ENCODE results near the gene FGF18. TPM values are rescaled to one million over a fixed set of nuclear protein-coding genes. Genes with fewer than 3 reads are reported as not detected.

FGF18 gene
- polyA plus RNA-seq, 1 donor from 2014 or later = 1.2 TPM

GRCh38 chr5:171427318-171428167 lies 8.1 kb downstream of the FGF18 start:
- Histone ChIP-seq H3K9me3 (ENCODE audit: low read length) (no peaks in the 10 kb centered on the region), H2AFZ (ENCODE audit: low read depth, low read length) (no peak overlapping the region), H3K27me3 (ENCODE audit: insufficient read depth, low read depth, low read length) (peaks cover 5% of the 10 kb centered on the region), H3K79me2 (replicated peaks; ENCODE audit: insufficient read depth, low read length) (no peaks in the 10 kb centered on the region), H3K36me3 (ENCODE audit: insufficient read depth, low read length) (no peaks in the 10 kb centered on the region), H3K4me3 (ENCODE audit: low read length) (no peak overlapping the region), H3K9ac (ENCODE audit: low read length) (no peak overlapping the region), H3F3A (ENCODE audit: insufficient read depth, low read length, poor library complexity, severe bottlenecking) (no peaks in the 10 kb centered on the region), H3K9me2 (ENCODE audit: insufficient read depth, low read length) (no peaks in the 10 kb centered on the region), H3K4me2 (ENCODE audit: low read length) (no peak overlapping the region), H4K20me1 (ENCODE audit: insufficient read depth) (no peaks in the 10 kb centered on the region), H3K27ac (ENCODE audit: low read length) (no peak overlapping the region)
- no peak for TF ChIP-seq RAD21 (conservative IDR thresholded peaks at IDR 0.05)
- TF ChIP-seq TAF1 (IDR thresholded peaks at IDR 0.05; ENCODE audit: low read depth) = no peak
- TF ChIP-seq, protein P1, sequence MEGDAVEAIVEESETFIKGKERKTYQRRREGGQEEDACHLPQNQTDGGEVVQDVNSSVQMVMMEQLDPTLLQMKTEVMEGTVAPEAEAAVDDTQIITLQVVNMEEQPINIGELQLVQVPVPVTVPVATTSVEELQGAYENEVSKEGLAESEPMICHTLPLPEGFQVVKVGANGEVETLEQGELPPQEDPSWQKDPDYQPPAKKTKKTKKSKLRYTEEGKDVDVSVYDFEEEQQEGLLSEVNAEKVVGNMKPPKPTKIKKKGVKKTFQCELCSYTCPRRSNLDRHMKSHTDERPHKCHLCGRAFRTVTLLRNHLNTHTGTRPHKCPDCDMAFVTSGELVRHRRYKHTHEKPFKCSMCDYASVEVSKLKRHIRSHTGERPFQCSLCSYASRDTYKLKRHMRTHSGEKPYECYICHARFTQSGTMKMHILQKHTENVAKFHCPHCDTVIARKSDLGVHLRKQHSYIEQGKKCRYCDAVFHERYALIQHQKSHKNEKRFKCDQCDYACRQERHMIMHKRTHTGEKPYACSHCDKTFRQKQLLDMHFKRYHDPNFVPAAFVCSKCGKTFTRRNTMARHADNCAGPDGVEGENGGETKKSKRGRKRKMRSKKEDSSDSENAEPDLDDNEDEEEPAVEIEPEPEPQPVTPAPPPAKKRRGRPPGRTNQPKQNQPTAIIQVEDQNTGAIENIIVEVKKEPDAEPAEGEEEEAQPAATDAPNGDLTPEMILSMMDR (IDR thresholded peaks at IDR 0.05; ENCODE audit: poor library complexity, severe bottlenecking) = no peak
- no peak for TF ChIP-seq EZH2 (IDR thresholded peaks at IDR 0.05; ENCODE audit: borderline replicate concordance, insufficient read depth, low read length, poor library complexity, severe bottlenecking)
- no peak for TF ChIP-seq SMC3 (conservative IDR thresholded peaks at IDR 0.05; ENCODE audit: poor library complexity)
- no peak for TF ChIP-seq EP300 (conservative IDR thresholded peaks at IDR 0.05; ENCODE audit: poor library complexity, severe bottlenecking)
- TF ChIP-seq MXI1 (conservative IDR thresholded peaks at IDR 0.05; ENCODE audit: poor library complexity, severe bottlenecking) = no peak
- TF ChIP-seq, protein P2, sequence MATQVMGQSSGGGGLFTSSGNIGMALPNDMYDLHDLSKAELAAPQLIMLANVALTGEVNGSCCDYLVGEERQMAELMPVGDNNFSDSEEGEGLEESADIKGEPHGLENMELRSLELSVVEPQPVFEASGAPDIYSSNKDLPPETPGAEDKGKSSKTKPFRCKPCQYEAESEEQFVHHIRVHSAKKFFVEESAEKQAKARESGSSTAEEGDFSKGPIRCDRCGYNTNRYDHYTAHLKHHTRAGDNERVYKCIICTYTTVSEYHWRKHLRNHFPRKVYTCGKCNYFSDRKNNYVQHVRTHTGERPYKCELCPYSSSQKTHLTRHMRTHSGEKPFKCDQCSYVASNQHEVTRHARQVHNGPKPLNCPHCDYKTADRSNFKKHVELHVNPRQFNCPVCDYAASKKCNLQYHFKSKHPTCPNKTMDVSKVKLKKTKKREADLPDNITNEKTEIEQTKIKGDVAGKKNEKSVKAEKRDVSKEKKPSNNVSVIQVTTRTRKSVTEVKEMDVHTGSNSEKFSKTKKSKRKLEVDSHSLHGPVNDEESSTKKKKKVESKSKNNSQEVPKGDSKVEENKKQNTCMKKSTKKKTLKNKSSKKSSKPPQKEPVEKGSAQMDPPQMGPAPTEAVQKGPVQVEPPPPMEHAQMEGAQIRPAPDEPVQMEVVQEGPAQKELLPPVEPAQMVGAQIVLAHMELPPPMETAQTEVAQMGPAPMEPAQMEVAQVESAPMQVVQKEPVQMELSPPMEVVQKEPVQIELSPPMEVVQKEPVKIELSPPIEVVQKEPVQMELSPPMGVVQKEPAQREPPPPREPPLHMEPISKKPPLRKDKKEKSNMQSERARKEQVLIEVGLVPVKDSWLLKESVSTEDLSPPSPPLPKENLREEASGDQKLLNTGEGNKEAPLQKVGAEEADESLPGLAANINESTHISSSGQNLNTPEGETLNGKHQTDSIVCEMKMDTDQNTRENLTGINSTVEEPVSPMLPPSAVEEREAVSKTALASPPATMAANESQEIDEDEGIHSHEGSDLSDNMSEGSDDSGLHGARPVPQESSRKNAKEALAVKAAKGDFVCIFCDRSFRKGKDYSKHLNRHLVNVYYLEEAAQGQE (IDR thresholded peaks at IDR 0.05; ENCODE audit: borderline replicate concordance) = no peak
- TF ChIP-seq POLR2AphosphoS5 (IDR thresholded peaks at IDR 0.05) = no peak

DNA sequence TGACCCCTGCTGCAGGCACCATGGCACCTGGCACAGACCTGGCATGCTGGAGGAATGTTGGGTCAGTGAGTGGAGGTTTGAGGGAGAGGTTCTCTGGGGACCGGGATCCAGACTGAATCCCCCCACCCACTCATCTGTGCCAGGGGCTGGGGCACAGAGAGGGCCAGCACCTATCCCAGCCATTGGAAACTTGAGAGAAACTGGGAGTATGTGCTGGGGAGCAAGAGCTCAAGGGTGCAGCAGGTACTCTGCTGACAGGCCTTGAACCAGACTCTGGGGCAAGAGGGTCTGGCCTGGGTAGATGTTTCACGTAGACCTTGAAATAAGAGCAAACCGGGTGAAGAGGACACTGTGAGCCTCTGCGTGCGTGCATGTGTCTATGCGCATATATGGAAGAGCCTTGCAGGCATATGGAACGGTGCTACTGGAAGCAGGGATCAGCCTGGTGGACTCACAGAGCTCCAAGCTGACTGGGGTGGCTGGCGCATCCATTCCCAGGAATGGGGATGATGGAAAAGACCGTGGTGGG lies 8.8 kb downstream of the FGF18 start:
- no peaks in the 10 kb centered on the region for H3F3A ChIP-seq (ENCODE audit: insufficient read depth, low read length, poor library complexity, severe bottlenecking)
- H3K4me2 ChIP-seq (ENCODE audit: low read length) = no peak overlapping the region
- no peaks in the 10 kb centered on the region for H4K20me1 ChIP-seq (ENCODE audit: insufficient read depth)
- H2AFZ ChIP-seq (ENCODE audit: low read depth, low read length) = no peak overlapping the region
- H3K9me2 ChIP-seq (ENCODE audit: insufficient read depth, low read length) = no peaks in the 10 kb centered on the region
- H3K36me3 ChIP-seq (ENCODE audit: insufficient read depth, low read length) = no peaks in the 10 kb centered on the region
- TF ChIP-seq POLR2AphosphoS5 (IDR thresholded peaks at IDR 0.05) (no peak), SMC3 (conservative IDR thresholded peaks at IDR 0.05; ENCODE audit: poor library complexity) (no peak), MXI1 (conservative IDR thresholded peaks at IDR 0.05; ENCODE audit: poor library complexity, severe bottlenecking) (no peak), EP300 (conservative IDR thresholded peaks at IDR 0.05; ENCODE audit: poor library complexity, severe bottlenecking) (no peak), EZH2 (IDR thresholded peaks at IDR 0.05; ENCODE audit: borderline replicate concordance, insufficient read depth, low read length, poor library complexity, severe bottlenecking) (no peak), TAF1 (IDR thresholded peaks at IDR 0.05; ENCODE audit: low read depth) (no peak), RAD21 (conservative IDR thresholded peaks at IDR 0.05) (no peak)
- TF ChIP-seq, protein P2 (IDR thresholded peaks at IDR 0.05; ENCODE audit: borderline replicate concordance) = no peak
- TF ChIP-seq, protein P1 (IDR thresholded peaks at IDR 0.05; ENCODE audit: poor library complexity, severe bottlenecking) = no peak
- H3K4me3 ChIP-seq (ENCODE audit: low read length) = no peak overlapping the region
- H3K9me3 ChIP-seq (ENCODE audit: low read length) = no peaks in the 10 kb centered on the region
- H3K9ac ChIP-seq (ENCODE audit: low read length) = no peak overlapping the region
- no peak overlapping the region for H3K27ac ChIP-seq (ENCODE audit: low read length)
- H3K79me2 ChIP-seq (replicated peaks; ENCODE audit: insufficient read depth, low read length) = no peaks in the 10 kb centered on the region
- no peaks in the 10 kb centered on the region for H3K27me3 ChIP-seq (ENCODE audit: insufficient read depth, low read depth, low read length)

Data from neural cell (in vitro differentiated cells).